Measurements from ENCODE around the gene MUC21. TPM values are rescaled to one million over a fixed set of nuclear protein-coding genes. Genes with fewer than 3 reads are reported as not detected.

The MUC21 gene
- total and polyA plus RNA-seq, 9 of the 15 experiments (the other 6 are each of a cell fraction or from before 2014, with no cell fraction given): not detected

DNA sequence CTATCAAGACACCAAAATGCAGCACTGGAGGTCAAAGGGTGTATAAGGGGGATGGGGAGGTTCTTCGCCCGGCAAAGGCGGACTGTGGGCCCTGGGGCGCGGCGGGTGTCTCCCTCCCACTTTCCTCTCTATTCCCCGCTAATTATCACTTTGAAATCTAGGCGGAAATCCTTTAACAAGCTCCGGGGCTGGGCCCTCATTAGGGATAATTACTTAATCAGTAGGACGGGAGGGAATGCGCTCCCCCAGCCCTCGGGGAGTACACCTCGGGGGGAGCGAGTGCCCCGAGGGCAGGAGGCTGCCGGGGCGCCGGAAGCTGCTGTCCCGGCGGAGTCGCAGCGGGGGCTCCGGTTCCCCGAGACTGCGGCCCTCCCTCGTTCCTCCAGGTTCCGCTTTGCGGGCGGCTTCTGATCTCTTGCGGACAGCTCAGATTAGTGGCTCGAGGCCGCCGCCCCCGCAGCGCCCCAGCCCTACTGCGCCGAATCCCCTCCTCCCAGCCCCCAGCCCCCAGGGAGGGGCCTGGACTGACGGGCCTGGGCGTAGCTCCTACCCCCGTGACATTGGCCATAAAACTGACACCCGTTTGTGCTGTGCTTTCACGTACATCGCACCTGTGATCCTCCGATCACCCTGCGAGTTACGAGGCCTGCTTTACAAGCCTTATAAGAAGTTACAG, 28.0 kb upstream of the MUC21 start (continued):
- TF ChIP-seq, protein P1, sequence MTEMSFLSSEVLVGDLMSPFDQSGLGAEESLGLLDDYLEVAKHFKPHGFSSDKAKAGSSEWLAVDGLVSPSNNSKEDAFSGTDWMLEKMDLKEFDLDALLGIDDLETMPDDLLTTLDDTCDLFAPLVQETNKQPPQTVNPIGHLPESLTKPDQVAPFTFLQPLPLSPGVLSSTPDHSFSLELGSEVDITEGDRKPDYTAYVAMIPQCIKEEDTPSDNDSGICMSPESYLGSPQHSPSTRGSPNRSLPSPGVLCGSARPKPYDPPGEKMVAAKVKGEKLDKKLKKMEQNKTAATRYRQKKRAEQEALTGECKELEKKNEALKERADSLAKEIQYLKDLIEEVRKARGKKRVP (CRISPR knock-in tag; IDR thresholded peaks at IDR 0.05): no peak
- TF ChIP-seq MAFF (IDR thresholded peaks at IDR 0.05; ENCODE audit: low read length) (no peak), ZNF384 (IDR thresholded peaks at IDR 0.05; ENCODE audit: low read depth, low read length) (no peak), HIVEP1 (CRISPR knock-in tag; IDR thresholded peaks at IDR 0.05) (no peak)
- TF ChIP-seq, protein P2, sequence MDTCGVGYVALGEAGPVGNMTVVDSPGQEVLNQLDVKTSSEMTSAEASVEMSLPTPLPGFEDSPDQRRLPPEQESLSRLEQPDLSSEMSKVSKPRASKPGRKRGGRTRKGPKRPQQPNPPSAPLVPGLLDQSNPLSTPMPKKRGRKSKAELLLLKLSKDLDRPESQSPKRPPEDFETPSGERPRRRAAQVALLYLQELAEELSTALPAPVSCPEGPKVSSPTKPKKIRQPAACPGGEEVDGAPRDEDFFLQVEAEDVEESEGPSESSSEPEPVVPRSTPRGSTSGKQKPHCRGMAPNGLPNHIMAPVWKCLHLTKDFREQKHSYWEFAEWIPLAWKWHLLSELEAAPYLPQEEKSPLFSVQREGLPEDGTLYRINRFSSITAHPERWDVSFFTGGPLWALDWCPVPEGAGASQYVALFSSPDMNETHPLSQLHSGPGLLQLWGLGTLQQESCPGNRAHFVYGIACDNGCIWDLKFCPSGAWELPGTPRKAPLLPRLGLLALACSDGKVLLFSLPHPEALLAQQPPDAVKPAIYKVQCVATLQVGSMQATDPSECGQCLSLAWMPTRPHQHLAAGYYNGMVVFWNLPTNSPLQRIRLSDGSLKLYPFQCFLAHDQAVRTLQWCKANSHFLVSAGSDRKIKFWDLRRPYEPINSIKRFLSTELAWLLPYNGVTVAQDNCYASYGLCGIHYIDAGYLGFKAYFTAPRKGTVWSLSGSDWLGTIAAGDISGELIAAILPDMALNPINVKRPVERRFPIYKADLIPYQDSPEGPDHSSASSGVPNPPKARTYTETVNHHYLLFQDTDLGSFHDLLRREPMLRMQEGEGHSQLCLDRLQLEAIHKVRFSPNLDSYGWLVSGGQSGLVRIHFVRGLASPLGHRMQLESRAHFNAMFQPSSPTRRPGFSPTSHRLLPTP (IDR thresholded peaks at IDR 0.05; ENCODE audit: borderline replicate concordance, extremely low read depth, insufficient read length): no peak
- TF ChIP-seq, protein P3, sequence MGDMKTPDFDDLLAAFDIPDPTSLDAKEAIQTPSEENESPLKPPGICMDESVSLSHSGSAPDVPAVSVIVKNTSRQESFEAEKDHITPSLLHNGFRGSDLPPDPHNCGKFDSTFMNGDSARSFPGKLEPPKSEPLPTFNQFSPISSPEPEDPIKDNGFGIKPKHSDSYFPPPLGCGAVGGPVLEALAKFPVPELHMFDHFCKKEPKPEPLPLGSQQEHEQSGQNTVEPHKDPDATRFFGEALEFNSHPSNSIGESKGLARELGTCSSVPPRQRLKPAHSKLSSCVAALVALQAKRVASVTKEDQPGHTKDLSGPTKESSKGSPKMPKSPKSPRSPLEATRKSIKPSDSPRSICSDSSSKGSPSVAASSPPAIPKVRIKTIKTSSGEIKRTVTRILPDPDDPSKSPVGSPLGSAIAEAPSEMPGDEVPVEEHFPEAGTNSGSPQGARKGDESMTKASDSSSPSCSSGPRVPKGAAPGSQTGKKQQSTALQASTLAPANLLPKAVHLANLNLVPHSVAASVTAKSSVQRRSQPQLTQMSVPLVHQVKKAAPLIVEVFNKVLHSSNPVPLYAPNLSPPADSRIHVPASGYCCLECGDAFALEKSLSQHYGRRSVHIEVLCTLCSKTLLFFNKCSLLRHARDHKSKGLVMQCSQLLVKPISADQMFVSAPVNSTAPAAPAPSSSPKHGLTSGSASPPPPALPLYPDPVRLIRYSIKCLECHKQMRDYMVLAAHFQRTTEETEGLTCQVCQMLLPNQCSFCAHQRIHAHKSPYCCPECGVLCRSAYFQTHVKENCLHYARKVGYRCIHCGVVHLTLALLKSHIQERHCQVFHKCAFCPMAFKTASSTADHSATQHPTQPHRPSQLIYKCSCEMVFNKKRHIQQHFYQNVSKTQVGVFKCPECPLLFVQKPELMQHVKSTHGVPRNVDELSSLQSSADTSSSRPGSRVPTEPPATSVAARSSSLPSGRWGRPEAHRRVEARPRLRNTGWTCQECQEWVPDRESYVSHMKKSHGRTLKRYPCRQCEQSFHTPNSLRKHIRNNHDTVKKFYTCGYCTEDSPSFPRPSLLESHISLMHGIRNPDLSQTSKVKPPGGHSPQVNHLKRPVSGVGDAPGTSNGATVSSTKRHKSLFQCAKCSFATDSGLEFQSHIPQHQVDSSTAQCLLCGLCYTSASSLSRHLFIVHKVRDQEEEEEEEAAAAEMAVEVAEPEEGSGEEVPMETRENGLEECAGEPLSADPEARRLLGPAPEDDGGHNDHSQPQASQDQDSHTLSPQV (IDR thresholded peaks at IDR 0.05): no peak
- TF ChIP-seq, protein P4, sequence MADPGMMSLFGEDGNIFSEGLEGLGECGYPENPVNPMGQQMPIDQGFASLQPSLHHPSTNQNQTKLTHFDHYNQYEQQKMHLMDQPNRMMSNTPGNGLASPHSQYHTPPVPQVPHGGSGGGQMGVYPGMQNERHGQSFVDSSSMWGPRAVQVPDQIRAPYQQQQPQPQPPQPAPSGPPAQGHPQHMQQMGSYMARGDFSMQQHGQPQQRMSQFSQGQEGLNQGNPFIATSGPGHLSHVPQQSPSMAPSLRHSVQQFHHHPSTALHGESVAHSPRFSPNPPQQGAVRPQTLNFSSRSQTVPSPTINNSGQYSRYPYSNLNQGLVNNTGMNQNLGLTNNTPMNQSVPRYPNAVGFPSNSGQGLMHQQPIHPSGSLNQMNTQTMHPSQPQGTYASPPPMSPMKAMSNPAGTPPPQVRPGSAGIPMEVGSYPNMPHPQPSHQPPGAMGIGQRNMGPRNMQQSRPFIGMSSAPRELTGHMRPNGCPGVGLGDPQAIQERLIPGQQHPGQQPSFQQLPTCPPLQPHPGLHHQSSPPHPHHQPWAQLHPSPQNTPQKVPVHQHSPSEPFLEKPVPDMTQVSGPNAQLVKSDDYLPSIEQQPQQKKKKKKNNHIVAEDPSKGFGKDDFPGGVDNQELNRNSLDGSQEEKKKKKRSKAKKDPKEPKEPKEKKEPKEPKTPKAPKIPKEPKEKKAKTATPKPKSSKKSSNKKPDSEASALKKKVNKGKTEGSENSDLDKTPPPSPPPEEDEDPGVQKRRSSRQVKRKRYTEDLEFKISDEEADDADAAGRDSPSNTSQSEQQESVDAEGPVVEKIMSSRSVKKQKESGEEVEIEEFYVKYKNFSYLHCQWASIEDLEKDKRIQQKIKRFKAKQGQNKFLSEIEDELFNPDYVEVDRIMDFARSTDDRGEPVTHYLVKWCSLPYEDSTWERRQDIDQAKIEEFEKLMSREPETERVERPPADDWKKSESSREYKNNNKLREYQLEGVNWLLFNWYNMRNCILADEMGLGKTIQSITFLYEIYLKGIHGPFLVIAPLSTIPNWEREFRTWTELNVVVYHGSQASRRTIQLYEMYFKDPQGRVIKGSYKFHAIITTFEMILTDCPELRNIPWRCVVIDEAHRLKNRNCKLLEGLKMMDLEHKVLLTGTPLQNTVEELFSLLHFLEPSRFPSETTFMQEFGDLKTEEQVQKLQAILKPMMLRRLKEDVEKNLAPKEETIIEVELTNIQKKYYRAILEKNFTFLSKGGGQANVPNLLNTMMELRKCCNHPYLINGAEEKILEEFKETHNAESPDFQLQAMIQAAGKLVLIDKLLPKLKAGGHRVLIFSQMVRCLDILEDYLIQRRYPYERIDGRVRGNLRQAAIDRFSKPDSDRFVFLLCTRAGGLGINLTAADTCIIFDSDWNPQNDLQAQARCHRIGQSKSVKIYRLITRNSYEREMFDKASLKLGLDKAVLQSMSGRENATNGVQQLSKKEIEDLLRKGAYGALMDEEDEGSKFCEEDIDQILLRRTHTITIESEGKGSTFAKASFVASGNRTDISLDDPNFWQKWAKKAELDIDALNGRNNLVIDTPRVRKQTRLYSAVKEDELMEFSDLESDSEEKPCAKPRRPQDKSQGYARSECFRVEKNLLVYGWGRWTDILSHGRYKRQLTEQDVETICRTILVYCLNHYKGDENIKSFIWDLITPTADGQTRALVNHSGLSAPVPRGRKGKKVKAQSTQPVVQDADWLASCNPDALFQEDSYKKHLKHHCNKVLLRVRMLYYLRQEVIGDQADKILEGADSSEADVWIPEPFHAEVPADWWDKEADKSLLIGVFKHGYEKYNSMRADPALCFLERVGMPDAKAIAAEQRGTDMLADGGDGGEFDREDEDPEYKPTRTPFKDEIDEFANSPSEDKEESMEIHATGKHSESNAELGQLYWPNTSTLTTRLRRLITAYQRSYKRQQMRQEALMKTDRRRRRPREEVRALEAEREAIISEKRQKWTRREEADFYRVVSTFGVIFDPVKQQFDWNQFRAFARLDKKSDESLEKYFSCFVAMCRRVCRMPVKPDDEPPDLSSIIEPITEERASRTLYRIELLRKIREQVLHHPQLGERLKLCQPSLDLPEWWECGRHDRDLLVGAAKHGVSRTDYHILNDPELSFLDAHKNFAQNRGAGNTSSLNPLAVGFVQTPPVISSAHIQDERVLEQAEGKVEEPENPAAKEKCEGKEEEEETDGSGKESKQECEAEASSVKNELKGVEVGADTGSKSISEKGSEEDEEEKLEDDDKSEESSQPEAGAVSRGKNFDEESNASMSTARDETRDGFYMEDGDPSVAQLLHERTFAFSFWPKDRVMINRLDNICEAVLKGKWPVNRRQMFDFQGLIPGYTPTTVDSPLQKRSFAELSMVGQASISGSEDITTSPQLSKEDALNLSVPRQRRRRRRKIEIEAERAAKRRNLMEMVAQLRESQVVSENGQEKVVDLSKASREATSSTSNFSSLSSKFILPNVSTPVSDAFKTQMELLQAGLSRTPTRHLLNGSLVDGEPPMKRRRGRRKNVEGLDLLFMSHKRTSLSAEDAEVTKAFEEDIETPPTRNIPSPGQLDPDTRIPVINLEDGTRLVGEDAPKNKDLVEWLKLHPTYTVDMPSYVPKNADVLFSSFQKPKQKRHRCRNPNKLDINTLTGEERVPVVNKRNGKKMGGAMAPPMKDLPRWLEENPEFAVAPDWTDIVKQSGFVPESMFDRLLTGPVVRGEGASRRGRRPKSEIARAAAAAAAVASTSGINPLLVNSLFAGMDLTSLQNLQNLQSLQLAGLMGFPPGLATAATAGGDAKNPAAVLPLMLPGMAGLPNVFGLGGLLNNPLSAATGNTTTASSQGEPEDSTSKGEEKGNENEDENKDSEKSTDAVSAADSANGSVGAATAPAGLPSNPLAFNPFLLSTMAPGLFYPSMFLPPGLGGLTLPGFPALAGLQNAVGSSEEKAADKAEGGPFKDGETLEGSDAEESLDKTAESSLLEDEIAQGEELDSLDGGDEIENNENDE (IDR thresholded peaks at IDR 0.05; ENCODE audit: low read depth, low read length): no peak
